Stimulated activated naive CD4-positive, alpha-beta T cell (primary cell): ENCODE data around the gene ZNF146.
"Not testable (repeated sequence)": the region's sequence is repeated elsewhere in the genome, so short reads cannot be mapped to it uniquely, and the experiment has no call there.

Experiments
- DNase-seq, 6 experiments: peaks; one replicate each; lab custom pipeline; 2025; lab: John Stamatoyannopoulos, UW

The ZNF146 gene

GRCh38 chr19:36214386-36215275 is at the start of gene ZNF146, which contains the start of gene ZNF565:
TSS of gene ZNF146 (plus strand) at chr19:36215106. CDS start at chr19:36236441, 21,335 bp downstream.
TSS of gene ZNF565 (minus strand) at chr19:36214665. CDS start at chr19:36201985, 12,680 bp downstream.
- DNase-seq: peak; percentile 90 to 99 (median 98)

- DNase-seq: no peak
Observed at GRCh38 chr19:36169084-36169760, 45.7 kb upstream of the ZNF146 start.

GRCh38 chr19:36172852-36173251 is 42.1 kb upstream of the ZNF146 start:
- DNase-seq: no peak

- DNase-seq: not testable (repeated sequence)
Observed at GRCh38 chr19:36173846-36174245, 41.1 kb upstream of the ZNF146 start.

- not testable (repeated sequence) for DNase-seq
Observed at GRCh38 chr19:36179077-36179476, 35.8 kb upstream of the ZNF146 start.

- DNase-seq: no peak
Observed at GRCh38 chr19:36182612-36183244, 32.2 kb upstream of the ZNF146 start.

GRCh38 chr19:36183245-36183628 is 31.7 kb upstream of the ZNF146 start:
- DNase-seq: no peak

GRCh38 chr19:36186722-36187121 is 28.2 kb upstream of the ZNF146 start:
- DNase-seq: not testable (repeated sequence)

- DNase-seq: no peak
Observed at GRCh38 chr19:36196249-36196648, 18.7 kb upstream of the ZNF146 start.

- DNase-seq: no peak
Observed at GRCh38 chr19:36198119-36198518, 16.8 kb upstream of the ZNF146 start.

GRCh38 chr19:36201684-36202083 is 13.2 kb upstream of the ZNF146 start:
- DNase-seq: no peak

- no peak for DNase-seq
Observed at GRCh38 chr19:36203293-36203692, 11.6 kb upstream of the ZNF146 start.

GRCh38 chr19:36207605-36208252 is 7.2 kb upstream of the ZNF146 start:
- DNase-seq: no peak

- no peak for DNase-seq
Observed at GRCh38 chr19:36209372-36209771, 5.5 kb upstream of the ZNF146 start.

GRCh38 chr19:36210497-36210896 is 4.4 kb upstream of the ZNF146 start:
- DNase-seq: no peak

GRCh38 chr19:36212895-36213294 is 2.0 kb upstream of the ZNF146 start:
- no peak for DNase-seq

- DNase-seq: no peak
Observed at GRCh38 chr19:36215276-36216123, 594 bp downstream of the ZNF146 start.

GRCh38 chr19:36221474-36221873 is 6.6 kb downstream of the ZNF146 start:
- no peak for DNase-seq

GRCh38 chr19:36222503-36222902 is 7.6 kb downstream of the ZNF146 start:
- DNase-seq: no peak

- no peak for DNase-seq
Observed at GRCh38 chr19:36225219-36225892, 10.4 kb downstream of the ZNF146 start.

- not testable (repeated sequence) for DNase-seq
Observed at GRCh38 chr19:36233626-36234025, 18.7 kb downstream of the ZNF146 start.
